H1 (cell line): ENCODE data around the gene GLRA1. TPM values are rescaled to one million over a fixed set of nuclear protein-coding genes. Genes with fewer than 3 reads are reported as not detected.

Experiments
- CTCF ChIA-PET: fragments of 300-600 bp; sonication (Branson Sonifier 250); formaldehyde crosslinking; loops from one replicate; lab custom pipeline; 2021; ENCODE audit not compliant: partially characterized antibody; lab: Charles Lee
- POLR2A ChIA-PET: fragments of 300-600 bp; sonication (Branson Sonifier 250); formaldehyde crosslinking; loops from one replicate; lab custom pipeline; 2021; ENCODE audit warnings: inconsistent platforms; ENCODE audit not compliant: partially characterized antibody; lab: Charles Lee
- DNase-seq, 2 experiments: peaks; one replicate each; pipeline versions ENCODE4 v3.0.0 to v3.0.0-alpha.2; 2010 to 2022; ENCODE audit warnings: low spot score in 2 of 2, low read depth in 1 of 2, mixed read lengths in 1 of 2
- FAIRE-seq: peaks from 2 replicates; lab custom pipeline; 2011; peaks lifted over from hg19 to GRCh38; lab: Jason Lieb, UNC
- H2AFZ ChIP-seq: 2 replicates; pipeline ENCODE4 v1.8.1; 2012; ENCODE audit warnings: low read length, inconsistent platforms
- H2AK5ac ChIP-seq: 2 replicates; pipeline ENCODE4 v1.6.1; 2013; ENCODE audit warnings: low read depth, low read length
- H2BK120ac ChIP-seq: replicated peaks from 2 replicates; pipeline ENCODE3; 2013; ENCODE audit warnings: low read depth, low read length, inconsistent platforms
- H2BK12ac ChIP-seq: 2 replicates; pipeline ENCODE4 v1.6.1; 2013; ENCODE audit warnings: low read depth, low read length
- H2BK15ac ChIP-seq: 2 replicates; pipeline ENCODE4 v1.6.1; 2013; ENCODE audit warnings: low read length
- H2BK20ac ChIP-seq: 2 replicates; pipeline ENCODE4 v1.6.1; 2013; ENCODE audit warnings: low read length
- H2BK5ac ChIP-seq: 2 replicates; pipeline ENCODE4 v1.6.1; 2013; ENCODE audit warnings: low read depth, low read length
- H3K14ac ChIP-seq: 2 replicates; pipeline ENCODE4 v1.6.1; 2013; ENCODE audit warnings: inconsistent platforms; ENCODE audit not compliant: insufficient read length
- H3K18ac ChIP-seq: 2 replicates; pipeline ENCODE4 v1.6.1; 2013; ENCODE audit warnings: low read length; ENCODE audit errors: extremely low read depth
- H3K23ac ChIP-seq: 2 replicates; pipeline ENCODE4 v1.6.1; 2013; ENCODE audit warnings: inconsistent platforms; ENCODE audit not compliant: insufficient read length
- H3K23me2 ChIP-seq: 2 replicates; pipeline ENCODE4 v1.6.1; 2013; ENCODE audit warnings: low read depth, low read length
- H3K27ac ChIP-seq: 2 replicates; pipeline ENCODE4 v1.6.1; 2011; ENCODE audit warnings: low read depth, low read length, inconsistent platforms
- H3K27me3 ChIP-seq, 4 experiments: replicated peaks in 1 of 4; 1 replicate in 1 of 4; 2 replicates in 3 of 4; pipeline versions ENCODE4 v1.6.1 to v1.8.1; 2011 to 2013; ENCODE audit warnings: low read length in 3 of 4, mild to moderate bottlenecking in 3 of 4, inconsistent platforms in 2 of 4, mixed read lengths in 2 of 4, moderate library complexity in 1 of 4; ENCODE audit not compliant: control insufficient read depth in 3 of 4, insufficient read depth in 3 of 4; ENCODE audit errors: extremely low read depth in 1 of 4
- H3K36me3 ChIP-seq, 4 experiments: 2 replicates each; pipeline versions ENCODE4 v1.6.1 to v1.8.1; 2011 to 2013; ENCODE audit warnings: mild to moderate bottlenecking in 4 of 4, low read length in 3 of 4, moderate library complexity in 2 of 4, control low read depth in 1 of 4, inconsistent platforms in 1 of 4; ENCODE audit not compliant: insufficient read depth in 4 of 4, control insufficient read depth in 2 of 4
- H3K4ac ChIP-seq: replicated peaks from 2 replicates; pipeline ENCODE3; 2013; ENCODE audit warnings: low read length, low read depth, mixed read lengths, inconsistent platforms; ENCODE audit not compliant: insufficient read length
- H3K4me1 ChIP-seq, 4 experiments: replicated peaks in 1 of 4; 1 replicate in 1 of 4; 2 replicates in 3 of 4; pipeline versions ENCODE4 v1.6.1 to v1.8.1; 2011 to 2013; ENCODE audit warnings: low read length in 3 of 4, inconsistent platforms in 2 of 4, mixed read lengths in 1 of 4; ENCODE audit not compliant: insufficient read depth in 4 of 4, control insufficient read depth in 3 of 4
- H3K4me2 ChIP-seq, 2 experiments: 2 replicates each; pipeline versions ENCODE4 v1.6.1 to v1.8.1; 2011 to 2013; ENCODE audit warnings: low read depth in 2 of 2, low read length in 2 of 2, control low read depth in 1 of 2, inconsistent platforms in 1 of 2, mild to moderate bottlenecking in 1 of 2; ENCODE audit not compliant: insufficient read depth in 1 of 2
- H3K4me3 ChIP-seq, 4 experiments: fragments of 200-600, 300-600 bp in 1 of 4; sonication (generic), shearing (Covaris generic), sonication (Bioruptor Twin) in 1 of 4; 2 replicates each; pipeline versions ENCODE4 v1.5.1 to v1.8.1; 2011 to 2016; ENCODE audit warnings: low read length in 4 of 4, low read depth in 3 of 4, control low read depth in 2 of 4, inconsistent platforms in 2 of 4, mild to moderate bottlenecking in 2 of 4, mixed read lengths in 1 of 4, moderate library complexity in 1 of 4; ENCODE audit not compliant: insufficient read depth in 2 of 4; ENCODE audit errors: extremely low read depth in 1 of 4
- H3K56ac ChIP-seq: replicated peaks from 2 replicates; pipeline ENCODE3; 2013; ENCODE audit warnings: low read depth, mild to moderate bottlenecking, mixed read lengths, low read length, inconsistent platforms; ENCODE audit not compliant: insufficient read length
- H3K79me1 ChIP-seq: 2 replicates; pipeline ENCODE4 v1.6.1; 2013; ENCODE audit warnings: low read depth, low read length, control low read depth
- H3K79me2 ChIP-seq, 2 experiments: 2 replicates each; pipeline versions ENCODE4 v1.6.1 to v1.8.1; 2012 to 2013; ENCODE audit warnings: low read length in 2 of 2, mild to moderate bottlenecking in 2 of 2, inconsistent platforms in 1 of 2; ENCODE audit not compliant: insufficient read depth in 2 of 2, control insufficient read depth in 1 of 2
- H3K9ac ChIP-seq, 4 experiments: replicated peaks in 1 of 4; 1 replicate in 1 of 4; 2 replicates in 3 of 4; pipeline versions ENCODE4 v1.6.1 to v1.8.1; 2011 to 2013; ENCODE audit warnings: low read depth in 3 of 4, low read length in 3 of 4, control low read depth in 2 of 4, mild to moderate bottlenecking in 2 of 4, moderate library complexity in 2 of 4, inconsistent platforms in 1 of 4; ENCODE audit errors: extremely low read depth in 1 of 4
- H3K9me3 ChIP-seq, 2 experiments: 2 replicates each; pipeline versions ENCODE4 v1.6.1 to v1.8.1; 2012 to 2013; ENCODE audit warnings: mild to moderate bottlenecking in 2 of 2, moderate library complexity in 2 of 2, control low read depth in 1 of 2, inconsistent platforms in 1 of 2, low read depth in 1 of 2, low read length in 1 of 2, mixed read lengths in 1 of 2; ENCODE audit not compliant: insufficient read depth in 2 of 2
- H4K20me1 ChIP-seq, 2 experiments: replicated peaks in 1 of 2; 2 replicates each; pipeline versions ENCODE3 to v1.8.1; 2011 to 2013; ENCODE audit warnings: inconsistent platforms in 2 of 2, low read length in 2 of 2, mild to moderate bottlenecking in 1 of 2; ENCODE audit not compliant: insufficient read depth in 2 of 2, control insufficient read depth in 1 of 2
- H4K5ac ChIP-seq: 2 replicates; pipeline ENCODE4 v1.6.1; 2013; ENCODE audit warnings: low read length, low read depth, mixed read lengths, inconsistent platforms; ENCODE audit not compliant: insufficient read length
- H4K8ac ChIP-seq: 2 replicates; pipeline ENCODE4 v1.8.0; 2013; ENCODE audit warnings: mild to moderate bottlenecking, moderate library complexity, low read length, inconsistent platforms; ENCODE audit not compliant: insufficient read depth; ENCODE audit errors: extremely low read depth
- H4K91ac ChIP-seq: replicated peaks from 2 replicates; pipeline ENCODE3; 2013; ENCODE audit warnings: low read length, mixed read lengths, inconsistent platforms; ENCODE audit not compliant: insufficient read length
- CEBPB ChIP-seq: IDR thresholded peaks from 2 replicates; pipeline ENCODE4 v1.6.1; 2012; ENCODE audit warnings: low read depth, low read length
- EZH2 ChIP-seq: fragments of 200-600 bp; sonication (generic); IDR thresholded peaks from 2 replicates; pipeline ENCODE4 v1.7.1; 2012; ENCODE audit warnings: low read depth, mild to moderate bottlenecking, moderate library complexity, low read length, inconsistent platforms; ENCODE audit not compliant: severe bottlenecking
- GABPA ChIP-seq: IDR thresholded peaks from 2 replicates; pipeline ENCODE4 v1.6.1; 2011; ENCODE audit warnings: mild to moderate bottlenecking, low read length, moderate library complexity, borderline replicate concordance; ENCODE audit not compliant: insufficient read depth
- HDAC2 ChIP-seq, 2 experiments: fragments of 300-600 bp in 1 of 2; sonication (generic) in 1 of 2; IDR thresholded peaks; 2 replicates each; pipeline ENCODE4 v1.6.1; 2011 to 2012; ENCODE audit warnings: low read depth in 2 of 2, low read length in 2 of 2, mild to moderate bottlenecking in 2 of 2, moderate library complexity in 2 of 2, borderline replicate concordance in 1 of 2, inconsistent platforms in 1 of 2
- RFX5 ChIP-seq: IDR thresholded peaks from 2 replicates; pipeline ENCODE4 v1.6.1; 2011; ENCODE audit warnings: low read depth, low read length, improper control_type of control experiment, borderline replicate concordance
- ZNF274 ChIP-seq: IDR thresholded peaks from 2 replicates; pipeline ENCODE4 v1.7.0; 2012; ENCODE audit warnings: low read length, borderline replicate concordance; ENCODE audit errors: extremely low read depth
- WGBS, 2 experiments: shearing (Covaris generic) in 1 of 2; methylation state at CpG; one replicate each; pipeline versions ENCODE4 v1.1.6 to v1.1.7; 2013 to 2015; ENCODE audit warnings: low lambda C conversion rate in 2 of 2, mixed read lengths in 2 of 2, inconsistent platforms in 1 of 2, low coverage in 1 of 2, missing lambda C conversion rate in 1 of 2; ENCODE audit not compliant: insufficient replicate concordance in 2 of 2, insufficient coverage in 1 of 2, insufficient read length in 1 of 2; ENCODE audit errors: extremely low coverage in 1 of 2, missing lambda C conversion rate in 1 of 2; 5-methylcytosine and 5-hydroxymethylcytosine counted together
- polyA plus RNA-seq, 7 experiments: library from polyadenylated mRNA; depleted of rRNA in 3 of 7; stranded (reverse) in 5 of 7; unstranded in 2 of 7; fragments of >200 nt in 5 of 7; fragments of 200-250 nt in 2 of 7; gene quantifications; 1 replicate in 5 of 7; 2 replicates in 1 of 7; 4 replicates in 1 of 7; pipeline versions ENCODE4 v1.2.1 to v1.2.3, GENCODE V29; 2011 to 2013; ENCODE audit warnings: missing spikeins in 2 of 7, mixed read lengths in 2 of 7
- total RNA-seq: library from RNA; stranded (reverse); fragmentation: NEBNext Ultra II Directional; extraction: Animal tissue kit (Norgen Biotek cat#: 25700); gene quantifications from 2 replicates; pipeline ENCODE4 v1.2.1, GENCODE V29; 2021

GLRA1 gene
- total and polyA plus RNA-seq, 2 of the 8 experiments (the other 6 are each of a cell fraction or from before 2014, with no cell fraction given): not detected

DNA sequence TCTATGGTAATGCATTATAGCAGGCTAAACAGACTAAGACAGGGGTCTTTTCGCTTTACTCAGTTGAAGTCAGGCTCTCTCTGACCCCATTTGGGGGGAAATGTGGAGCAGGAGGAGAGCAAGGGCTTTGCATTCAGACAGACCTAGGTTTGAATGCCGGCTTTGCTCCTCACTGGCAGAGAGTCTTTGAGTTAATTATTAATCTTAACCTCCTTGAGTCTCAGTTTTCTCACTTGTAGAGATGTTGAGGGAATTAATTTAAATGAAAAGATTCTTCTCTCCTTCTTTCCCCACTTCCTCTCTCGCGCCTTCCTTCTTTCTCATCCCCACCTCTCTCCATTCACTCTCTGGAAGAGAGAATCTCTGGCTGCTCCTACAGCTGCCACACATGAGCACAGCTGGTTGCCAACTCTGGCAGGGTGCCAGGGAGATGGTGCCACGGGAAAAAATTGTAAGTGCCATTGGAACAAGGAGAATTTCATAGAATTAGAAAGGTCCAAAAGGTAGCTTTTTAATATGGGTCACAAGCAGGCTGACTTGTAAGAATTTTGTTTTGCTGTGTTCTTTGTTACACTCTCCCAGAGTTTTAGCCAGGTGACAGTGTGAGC, 25.2 kb upstream of the GLRA1 start:
- ChIA-PET CTCF (interaction anchor here (1.0 to 1.7 kb wide), 2 partner anchors 9 to 12 kb away, joined by 3 to 4 read pairs; no protein-coding TSS in a partner anchor), POLR2A (no interaction called here)
- no peak overlapping the region for H2AFZ ChIP-seq
- H3K18ac ChIP-seq: no peak overlapping the region
- no peaks in the 10 kb centered on the region for H3K23me2 ChIP-seq
- no peak overlapping the region for H2BK12ac ChIP-seq
- H4K8ac ChIP-seq: no peak overlapping the region
- FAIRE-seq (no peak), DNase-seq (no peak)
- H3K4ac ChIP-seq: no peak overlapping the region
- no peak overlapping the region for H2BK15ac ChIP-seq
- H3K23ac ChIP-seq: no peak overlapping the region
- H3K56ac ChIP-seq: no peak overlapping the region
- WGBS, 2 experiments: 86% methylated on average over 5 of the region's 5 CpGs; no CpG with 5 or more reads in 1 of the 2 experiments
- no peak overlapping the region for H3K14ac ChIP-seq
- no peak overlapping the region for H4K5ac ChIP-seq
- H2BK120ac ChIP-seq: no peak overlapping the region
- H2BK5ac ChIP-seq: no peak overlapping the region
- H3K27me3 ChIP-seq: peaks cover 0 to 1% (median 0%) of the 10 kb centered on the region in 4 experiments; a peak in 1 of 7 replicates
- TF ChIP-seq EZH2 (no peak), GABPA (no peak), ZNF274 (no peak), RFX5 (no peak), HDAC2 (IDR thresholded peaks at IDR 0.05; ENCODE audit: borderline replicate concordance in 1 of 2, low read depth in 2 of 2, low read length in 2 of 2) (no peak), CEBPB (no peak)
- no peak overlapping the region for H3K27ac ChIP-seq
- no peak overlapping the region for H3K9ac ChIP-seq
- peaks cover 0 to 2% (median under 1%) of the 10 kb centered on the region in 4 experiments; a peak in 2 of 7 replicates for H3K4me1 ChIP-seq
- no peaks in the 10 kb centered on the region for H3K36me3 ChIP-seq
- no peaks in the 10 kb centered on the region for H4K20me1 ChIP-seq
- H4K91ac ChIP-seq: no peak overlapping the region
- no peak overlapping the region for H3K4me2 ChIP-seq
- no peak overlapping the region for H2BK20ac ChIP-seq
- H2AK5ac ChIP-seq: no peak overlapping the region
- H3K9me3 ChIP-seq: no peaks in the 10 kb centered on the region
- H3K4me3 ChIP-seq: no peak overlapping the region
- no peaks in the 10 kb centered on the region for H3K79me1 ChIP-seq
- no peaks in the 10 kb centered on the region for H3K79me2 ChIP-seq
